ENCODE measurements around the gene ANKRD65.
A peak's percentile ranks its signal among the peaks of the same experiment; 100 is the strongest.
"Not testable (repeated sequence)": the region's sequence is repeated elsewhere in the genome, so short reads cannot be mapped to it uniquely, and the experiment has no call there.

Gene ANKRD65

GRCh38 chr1:1393014-1393413 is 28.1 kb downstream of the ANKRD65 start:
- DNase-seq: no peak

GRCh38 chr1:1391225-1391624 is 29.9 kb downstream of the ANKRD65 start:
- DNase-seq: no peak

GRCh38 chr1:1390675-1391074 is 30.4 kb downstream of the ANKRD65 start:
- no peak for DNase-seq

- DNase-seq: no peak
These were observed 33.0 kb downstream of the ANKRD65 start for GRCh38 chr1:1388078-1388472.

GRCh38 chr1:1387098-1388077 is 33.7 kb downstream of the ANKRD65 start:
- no peak for DNase-seq

GRCh38 chr1:1385931-1386330 is 35.1 kb downstream of the ANKRD65 start:
- DNase-seq: no peak

GRCh38 chr1:1385339-1385738 is 35.7 kb downstream of the ANKRD65 start:
- DNase-seq: not testable (repeated sequence)

- no peak for DNase-seq
These were observed 39.8 kb downstream of the ANKRD65 start for GRCh38 chr1:1381294-1381693.

- no peak for DNase-seq
These were observed 40.2 kb downstream of the ANKRD65 start for GRCh38 chr1:1380860-1381259.

- DNase-seq: no peak
These were observed 43.4 kb downstream of the ANKRD65 start for GRCh38 chr1:1377540-1378205.

- no peak for DNase-seq
These were observed 44.4 kb downstream of the ANKRD65 start for GRCh38 chr1:1376551-1377226.

GRCh38 chr1:1374929-1375662 is 46.0 kb downstream of the ANKRD65 start, which contains the start of gene AURKAIP1:
Gene AURKAIP1, minus strand, starts transcription at chr1:1375207. Its CDS starts 451 bp downstream, at chr1:1374756.
- DNase-seq: peak; percentile 98

- DNase-seq: no peak
These were observed 46.5 kb downstream of the ANKRD65 start for GRCh38 chr1:1374589-1374928.

- no peak for DNase-seq
These were observed 47.1 kb downstream of the ANKRD65 start for GRCh38 chr1:1373815-1374588.

- DNase-seq: no peak
These were observed 47.8 kb downstream of the ANKRD65 start for GRCh38 chr1:1373051-1373814.

GRCh38 chr1:1371746-1372711 is 49.0 kb downstream of the ANKRD65 start:
- peak; percentile 85 for DNase-seq

GRCh38 chr1:1371364-1371745 is 49.7 kb downstream of the ANKRD65 start:
- no peak for DNase-seq

- no peak for DNase-seq
These were observed 50.2 kb downstream of the ANKRD65 start for GRCh38 chr1:1370771-1371300.

GRCh38 chr1:1370094-1370493 is 51.0 kb downstream of the ANKRD65 start:
- not testable (repeated sequence) for DNase-seq

Data from right forelimb (tissue), 1 donor.